GM21360 (cell line): ENCODE results near the gene MIA3.
"Not testable (repeated sequence)": the region's sequence is repeated elsewhere in the genome, so short reads cannot be mapped to it uniquely, and the experiment has no call there.

Source experiments
- ATAC-seq: cut with Tn5 transposase; IDR thresholded peaks from one replicate; pipeline ENCODE4 v1.9.1; 2021; ENCODE audit warnings: mild to moderate bottlenecking, moderate library complexity; ENCODE audit not compliant: unreplicated experiment

Gene MIA3

GRCh38 chr1:222618001-222618879 lies at the start of gene MIA3:
Gene MIA3, plus strand, starts transcription at chr1:222618097. Its CDS starts 14 bp downstream, at chr1:222618111.
- ATAC-seq: peak; percentile 51

GRCh38 chr1:222570837-222571236 lies 47.1 kb upstream of the MIA3 start:
- ATAC-seq: no peak

- ATAC-seq: no peak
Measured at GRCh38 chr1:222579316-222579715, 38.6 kb upstream of the MIA3 start.

- peak; percentile 40 for ATAC-seq
Measured at GRCh38 chr1:222582099-222582774, 35.7 kb upstream of the MIA3 start.

- ATAC-seq: peak; percentile 81
Measured at GRCh38 chr1:222583079-222583478, 34.8 kb upstream of the MIA3 start.

GRCh38 chr1:222586842-222587241 lies 31.1 kb upstream of the MIA3 start:
- ATAC-seq: no peak

GRCh38 chr1:222588135-222588534 lies 29.8 kb upstream of the MIA3 start:
- no peak for ATAC-seq

GRCh38 chr1:222589462-222590302 lies 28.2 kb upstream of the MIA3 start, which contains the start of gene TAF1A:
Gene TAF1A, minus strand, starts transcription at chr1:222589933.
- peak; percentile 99 for ATAC-seq

GRCh38 chr1:222592171-222592570 lies 25.7 kb upstream of the MIA3 start:
- ATAC-seq: no peak

GRCh38 chr1:222594789-222595188 lies 23.1 kb upstream of the MIA3 start:
- no peak for ATAC-seq

GRCh38 chr1:222596696-222597095 lies 21.2 kb upstream of the MIA3 start:
- ATAC-seq: no peak

- no peak for ATAC-seq
Measured at GRCh38 chr1:222600281-222600680, 17.6 kb upstream of the MIA3 start.

- ATAC-seq: no peak
Measured at GRCh38 chr1:222601257-222601656, 16.6 kb upstream of the MIA3 start.

GRCh38 chr1:222606757-222607156 lies 11.1 kb upstream of the MIA3 start:
- ATAC-seq: no peak

GRCh38 chr1:222609111-222609510 lies 8.8 kb upstream of the MIA3 start:
- not testable (repeated sequence) for ATAC-seq

GRCh38 chr1:222610728-222611127 lies 7.2 kb upstream of the MIA3 start:
- no peak for ATAC-seq

- no peak for ATAC-seq
Measured at GRCh38 chr1:222613627-222614026, 4.3 kb upstream of the MIA3 start.

- no peak for ATAC-seq
Measured at GRCh38 chr1:222616525-222616924, 1.4 kb upstream of the MIA3 start.

GRCh38 chr1:222617367-222617951 lies 438 bp upstream of the MIA3 start:
- peak; percentile 82 for ATAC-seq

GRCh38 chr1:222618880-222619596 lies 1.1 kb downstream of the MIA3 start:
- no peak for ATAC-seq
